ENCODE results near the gene DARS2. TPM values are rescaled to one million over a fixed set of nuclear protein-coding genes. Genes with fewer than 3 reads are reported as not detected.
"Not testable (repeated sequence)": the region's sequence is repeated elsewhere in the genome, so short reads cannot be mapped to it uniquely, and the experiment has no call there.

The DARS2 gene, protein sequence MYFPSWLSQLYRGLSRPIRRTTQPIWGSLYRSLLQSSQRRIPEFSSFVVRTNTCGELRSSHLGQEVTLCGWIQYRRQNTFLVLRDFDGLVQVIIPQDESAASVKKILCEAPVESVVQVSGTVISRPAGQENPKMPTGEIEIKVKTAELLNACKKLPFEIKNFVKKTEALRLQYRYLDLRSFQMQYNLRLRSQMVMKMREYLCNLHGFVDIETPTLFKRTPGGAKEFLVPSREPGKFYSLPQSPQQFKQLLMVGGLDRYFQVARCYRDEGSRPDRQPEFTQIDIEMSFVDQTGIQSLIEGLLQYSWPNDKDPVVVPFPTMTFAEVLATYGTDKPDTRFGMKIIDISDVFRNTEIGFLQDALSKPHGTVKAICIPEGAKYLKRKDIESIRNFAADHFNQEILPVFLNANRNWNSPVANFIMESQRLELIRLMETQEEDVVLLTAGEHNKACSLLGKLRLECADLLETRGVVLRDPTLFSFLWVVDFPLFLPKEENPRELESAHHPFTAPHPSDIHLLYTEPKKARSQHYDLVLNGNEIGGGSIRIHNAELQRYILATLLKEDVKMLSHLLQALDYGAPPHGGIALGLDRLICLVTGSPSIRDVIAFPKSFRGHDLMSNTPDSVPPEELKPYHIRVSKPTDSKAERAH
- total RNA-seq = 12.4 TPM
- long read RNA-seq, transcript DARS2-201 (17 exons, 3,441 nt) = major isoform, 8 of 12 reads
- long read RNA-seq, partial matches to known transcripts = 1 of 12 reads
- long read RNA-seq, other reads (novel, unspliced or antisense) = 2 of 12 reads

- intact Hi-C loops (cut with micrococcal nuclease) = loop anchor here (5.0 to 10.0 kb wide), 2 partner anchors 392 to 570 kb away; no protein-coding TSS in a partner anchor
- ATAC-seq (peak; percentile 99), DNase-seq (peak; percentile 98)
These were observed at the start of gene DARS2, which contains the start of gene CENPL for GRCh38 chr1:173824315-173825081. DARS2 (plus strand) TSS chr1:173824673; CDS start chr1:173825230, 557 bp downstream. CENPL (minus strand) TSS chr1:173824883; CDS start chr1:173811299, 13,584 bp downstream.

DNA sequence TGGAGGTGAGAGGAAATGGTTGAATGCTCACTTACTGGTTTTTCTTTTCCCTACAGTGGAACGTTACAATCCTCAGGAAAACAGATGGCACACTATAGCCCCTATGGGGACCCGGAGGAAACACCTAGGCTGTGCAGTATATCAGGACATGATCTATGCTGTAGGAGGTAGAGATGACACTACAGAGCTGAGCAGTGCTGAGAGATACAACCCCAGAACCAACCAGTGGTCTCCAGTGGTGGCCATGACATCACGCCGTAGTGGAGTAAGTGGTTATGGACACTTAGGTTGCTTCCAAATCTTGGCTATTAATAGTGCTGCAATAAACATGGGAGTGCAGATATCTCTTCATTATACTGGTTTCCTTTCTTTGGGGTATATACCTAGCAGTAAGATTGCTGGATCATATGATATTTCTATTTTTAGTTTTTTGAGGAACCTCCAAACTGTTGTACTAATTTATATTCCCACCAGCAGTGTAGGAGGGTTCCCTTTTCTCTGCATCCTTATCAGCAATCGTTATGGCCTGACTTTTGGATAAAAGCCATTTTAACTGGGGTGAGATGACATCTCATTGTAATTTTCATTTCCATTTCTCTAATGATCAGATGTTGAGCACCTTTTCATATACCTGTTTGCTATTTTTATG lies 48.8 kb upstream of the DARS2 start:
- DNase-seq (no peak), ATAC-seq (no peak)
- intact Hi-C loops (cut with micrococcal nuclease) = no loop called here

GRCh38 chr1:173779936-173780335 lies 44.5 kb upstream of the DARS2 start:
- no peak for ATAC-seq
- intact Hi-C loops (cut with micrococcal nuclease) = no loop called here
- DNase-seq = no peak

DNA sequence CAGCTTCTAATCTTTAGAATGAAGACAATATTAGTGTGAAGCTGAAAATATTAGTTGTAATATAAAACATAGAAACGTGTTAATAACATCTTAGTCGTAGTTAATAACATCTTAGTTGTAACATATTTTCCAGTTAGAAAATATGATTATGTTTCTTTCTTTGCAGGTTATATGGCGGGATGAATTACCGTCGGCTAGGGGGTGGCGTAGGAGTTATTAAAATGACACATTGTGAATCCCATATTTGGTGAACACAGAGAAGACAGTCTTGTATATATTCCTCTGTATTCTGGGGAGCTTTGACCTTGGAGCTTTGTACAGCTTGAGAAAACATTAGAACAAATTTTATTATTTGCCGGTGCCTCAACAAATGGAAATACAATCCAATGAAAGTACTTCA lies 39.5 kb upstream of the DARS2 start:
- ATAC-seq (no peak), DNase-seq (no peak)
- intact Hi-C loops (cut with micrococcal nuclease) = no loop called here

- DNase-seq = no peak
- intact Hi-C loops (cut with micrococcal nuclease) = no loop called here
- no peak for ATAC-seq
These were observed 34.6 kb upstream of the DARS2 start for GRCh38 chr1:173789841-173790240.

- intact Hi-C loops (cut with micrococcal nuclease) = no loop called here
- DNase-seq (no peak), ATAC-seq (no peak)
These were observed 26.4 kb upstream of the DARS2 start for GRCh38 chr1:173798078-173798477.

DNA sequence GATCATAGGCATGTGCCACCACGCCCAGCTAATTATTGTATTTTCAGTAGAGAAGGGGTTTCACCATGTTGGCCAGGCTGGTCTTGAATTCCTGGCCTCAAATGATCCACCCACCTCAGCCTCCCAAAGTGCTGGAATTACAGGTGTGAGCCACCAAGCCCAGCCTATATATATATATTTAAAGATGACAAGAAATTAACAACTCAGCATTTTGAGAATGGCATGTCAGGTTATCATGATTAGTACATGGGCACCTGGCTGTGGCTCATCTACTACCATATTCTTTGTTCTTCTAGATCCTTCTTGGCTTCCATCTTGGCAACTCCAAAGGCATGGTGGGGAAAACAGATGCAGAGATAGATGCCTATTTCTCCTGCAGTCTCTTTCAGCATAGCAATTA lies 24.5 kb upstream of the DARS2 start:
- ATAC-seq; intact Hi-C loops (cut with micrococcal nuclease); DNase-seq: not testable (repeated sequence)

DNA sequence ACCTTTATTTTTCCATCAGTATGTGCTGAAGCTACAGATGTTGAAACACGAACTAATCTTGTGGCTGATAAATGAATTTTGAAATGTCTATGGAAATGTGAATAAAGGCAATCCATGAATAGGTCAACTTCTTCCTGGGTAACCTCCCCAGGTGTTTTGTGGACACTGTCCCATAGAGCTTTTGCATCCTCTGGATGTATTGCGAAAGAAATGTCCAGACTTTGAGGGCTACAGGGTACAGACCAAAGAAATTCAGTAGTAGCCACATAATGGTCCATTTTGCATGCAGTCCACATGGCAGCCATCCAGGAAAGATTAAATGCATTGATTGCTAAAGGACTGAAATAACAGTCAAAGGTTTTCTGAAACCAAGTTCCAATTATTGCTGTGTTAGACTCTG lies 21.5 kb upstream of the DARS2 start:
- DNase-seq = no peak
- no peak for ATAC-seq
- intact Hi-C loops (cut with micrococcal nuclease) = no loop called here

GRCh38 chr1:173813654-173814053 lies 10.8 kb upstream of the DARS2 start:
- intact Hi-C loops (cut with micrococcal nuclease); DNase-seq; ATAC-seq: not testable (repeated sequence)

DNA sequence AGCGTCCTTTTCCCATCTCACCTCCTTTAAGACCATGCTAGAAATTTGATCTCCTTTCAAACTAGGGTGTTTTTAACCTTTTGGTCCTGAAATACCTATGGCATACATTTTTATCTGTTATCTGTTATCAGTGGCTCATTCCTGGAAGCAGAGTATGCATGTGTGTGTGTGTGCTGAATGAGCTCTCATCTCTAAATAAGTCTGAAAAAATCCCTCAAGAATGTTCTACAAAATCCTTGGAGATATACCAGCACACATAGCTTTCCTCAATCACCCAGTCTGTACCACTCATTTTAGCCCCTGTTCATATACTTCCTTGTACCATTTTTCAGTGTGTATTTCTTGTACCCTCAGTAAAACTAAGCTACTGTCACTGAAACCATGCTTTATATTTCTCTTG lies 6.0 kb upstream of the DARS2 start:
- intact Hi-C loops (cut with micrococcal nuclease) = no loop called here
- DNase-seq (no peak), ATAC-seq (no peak)

GRCh38 chr1:173821680-173822079 lies 2.8 kb upstream of the DARS2 start:
- intact Hi-C loops (cut with micrococcal nuclease) = loop anchor here (10.0 kb wide), 1 partner anchor 567 kb away; no protein-coding TSS in a partner anchor
- ATAC-seq (no peak), DNase-seq (no peak)

GRCh38 chr1:173823781-173824314 lies 625 bp upstream of the DARS2 start:
- no peak for DNase-seq
- intact Hi-C loops (cut with micrococcal nuclease) = loop anchor here (10.0 kb wide), 1 partner anchor 569 kb away; no protein-coding TSS in a partner anchor
- no peak for ATAC-seq

GRCh38 chr1:173827611-173828010 lies 3.1 kb downstream of the DARS2 start:
- no peak for ATAC-seq
- DNase-seq = no peak
- intact Hi-C loops (cut with micrococcal nuclease) = loop anchor here (5.0 to 10.0 kb wide), 2 partner anchors 395 to 573 kb away; no protein-coding TSS in a partner anchor

- DNase-seq (no peak), ATAC-seq (no peak)
- intact Hi-C loops (cut with micrococcal nuclease) = no loop called here
These were observed 8.3 kb downstream of the DARS2 start for GRCh38 chr1:173832748-173833147.

DNA sequence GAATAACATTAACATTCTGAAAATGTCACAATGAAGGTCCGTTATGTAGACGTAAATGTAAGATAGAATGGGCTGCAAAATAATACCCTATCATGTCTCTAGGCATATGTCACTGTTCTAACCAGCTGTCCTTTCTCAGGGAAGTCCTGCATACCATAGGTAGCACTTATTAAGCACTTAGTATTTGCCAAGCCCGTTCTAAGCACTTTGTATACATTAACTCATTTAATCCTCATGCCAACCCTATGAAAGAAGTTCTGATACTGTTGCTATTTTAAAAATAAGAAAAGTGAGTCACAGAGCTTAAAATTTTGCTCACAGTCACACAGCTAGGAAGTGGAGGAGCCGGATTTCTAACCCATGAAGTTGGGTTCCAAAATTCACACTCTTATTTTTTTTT lies 27.6 kb downstream of the DARS2 start:
- DNase-seq = no peak
- intact Hi-C loops (cut with micrococcal nuclease) = no loop called here
- no peak for ATAC-seq

DNA sequence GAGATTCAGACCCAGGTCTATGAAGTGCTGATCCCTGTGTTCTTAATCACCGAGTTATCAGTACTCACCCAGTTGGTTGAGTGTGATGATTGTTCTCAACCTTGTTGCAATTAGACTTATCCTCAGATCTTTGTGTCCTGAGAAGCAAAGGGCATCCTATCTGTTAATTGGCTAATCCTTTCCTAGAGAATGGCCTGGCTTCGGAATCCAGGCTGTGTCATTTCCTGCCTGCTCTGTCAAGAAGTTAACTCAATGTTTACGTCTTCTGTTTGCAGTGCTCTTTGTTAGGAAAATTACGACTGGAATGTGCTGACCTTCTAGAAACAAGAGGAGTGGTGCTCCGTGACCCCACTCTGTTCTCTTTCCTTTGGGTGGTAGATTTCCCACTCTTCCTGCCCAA lies 28.6 kb downstream of the DARS2 start:
- intact Hi-C loops (cut with micrococcal nuclease) = no loop called here
- DNase-seq (no peak), ATAC-seq (no peak)

DNA sequence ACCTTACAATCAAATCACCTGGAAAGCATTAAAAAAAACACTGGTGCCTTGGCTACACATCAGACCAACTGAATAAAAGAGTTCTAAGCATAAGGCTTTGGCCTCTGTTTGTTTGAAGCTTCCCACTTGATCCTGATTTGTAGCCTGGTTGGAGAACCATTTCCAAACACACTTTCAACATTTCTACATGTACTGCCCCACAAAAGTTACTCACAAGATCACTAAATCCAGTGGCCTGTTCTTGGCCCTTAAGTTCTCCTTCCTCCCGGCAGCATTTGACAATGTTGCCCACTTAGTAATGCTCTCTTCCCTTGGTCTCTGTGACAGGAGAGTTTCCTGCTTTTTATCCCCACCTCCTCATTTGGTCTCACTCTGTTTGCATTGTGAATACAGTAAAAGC lies 31.5 kb downstream of the DARS2 start:
- intact Hi-C loops (cut with micrococcal nuclease) = no loop called here
- DNase-seq (no peak), ATAC-seq (no peak)

- ATAC-seq (no peak), DNase-seq (no peak)
- intact Hi-C loops (cut with micrococcal nuclease) = no loop called here
These were observed 32.4 kb downstream of the DARS2 start for GRCh38 chr1:173856903-173857302.
